ENCODE measurements around the gene C21orf91.
"Not testable (repeated sequence)": the region's sequence is repeated elsewhere in the genome, so short reads cannot be mapped to it uniquely, and the experiment has no call there.

Gene C21orf91

GRCh38 chr21:17777072-17777765, 41.9 kb downstream of the C21orf91 start:
- DNase-seq: no peak

GRCh38 chr21:17775431-17776126, 43.6 kb downstream of the C21orf91 start:
- DNase-seq: no peak

GRCh38 chr21:17775021-17775420, 44.1 kb downstream of the C21orf91 start:
- DNase-seq: not testable (repeated sequence)

GRCh38 chr21:17769447-17769845, 49.7 kb downstream of the C21orf91 start:
- DNase-seq: no peak

- no peak for DNase-seq
These were observed 50.2 kb downstream of the C21orf91 start for GRCh38 chr21:17768840-17769446.

- DNase-seq: no peak
These were observed 53.9 kb downstream of the C21orf91 start for GRCh38 chr21:17765207-17765606.

GRCh38 chr21:17763288-17764037, 55.7 kb downstream of the C21orf91 start:
- no peak for DNase-seq

- no peak for DNase-seq
These were observed 59.5 kb downstream of the C21orf91 start for GRCh38 chr21:17759511-17760178.

GRCh38 chr21:17758683-17759082, 60.5 kb downstream of the C21orf91 start:
- no peak for DNase-seq

GRCh38 chr21:17757671-17758070, 61.5 kb downstream of the C21orf91 start:
- DNase-seq: no peak

- no peak for DNase-seq
These were observed 65.4 kb downstream of the C21orf91 start for GRCh38 chr21:17753736-17754135.

- DNase-seq: no peak
These were observed 67.0 kb downstream of the C21orf91 start for GRCh38 chr21:17752171-17752570.

- DNase-seq: no peak
These were observed 72.2 kb downstream of the C21orf91 start for GRCh38 chr21:17746920-17747319.

GRCh38 chr21:17745086-17745485, 74.1 kb downstream of the C21orf91 start:
- DNase-seq: no peak

GRCh38 chr21:17742940-17743592, 76.1 kb downstream of the C21orf91 start:
- DNase-seq: no peak

- DNase-seq: no peak
These were observed 77.0 kb downstream of the C21orf91 start for GRCh38 chr21:17742181-17742580.

Data from SW 1271 (cell line).